ENCODE measurements around the gene GDF3.
A peak's percentile ranks its signal among the peaks of the same experiment; 100 is the strongest.
"Not testable (repeated sequence)": the region's sequence is repeated elsewhere in the genome, so short reads cannot be mapped to it uniquely, and the experiment has no call there.

GDF3 gene

DNA sequence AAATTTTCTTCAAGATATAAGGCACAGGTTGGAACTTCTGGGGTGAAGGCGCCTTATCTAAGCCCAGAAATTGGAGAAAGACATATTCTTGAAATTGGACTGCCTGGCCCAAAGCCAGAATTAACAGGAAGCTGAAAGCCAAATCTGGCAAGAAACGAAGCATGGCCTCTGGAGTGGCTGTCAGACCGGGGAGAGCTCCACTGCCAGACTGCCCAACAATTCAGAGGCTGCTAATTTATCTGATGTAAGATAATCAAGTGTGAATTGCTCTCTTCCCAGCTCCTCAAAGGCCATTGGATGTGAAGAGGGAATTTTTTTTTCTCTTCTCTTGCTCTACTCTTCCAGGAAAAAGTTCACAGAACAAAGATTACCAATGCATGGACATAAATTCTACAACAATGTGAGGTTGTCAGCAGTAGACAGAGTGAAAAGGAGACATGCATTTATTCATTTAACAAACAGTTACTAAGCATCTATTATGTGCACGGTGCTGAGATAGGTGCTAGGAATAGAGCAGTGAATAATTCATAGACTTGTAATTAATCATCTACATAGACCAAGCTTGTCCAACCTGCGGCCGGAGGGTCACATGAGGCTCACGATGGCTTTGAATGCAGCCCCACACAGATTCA is at the start of gene GDF3:
Gene GDF3, minus strand, starts transcription at position 210 of the 632 bp plus-strand sequence. Its CDS starts 47 bp downstream, at position 163.
- no peaks in the 10 kb centered on the region for H3K4me1 ChIP-seq
- H3K9me3 ChIP-seq (ENCODE audit: control insufficient read depth, low read length), result no peaks in the 10 kb centered on the region
- H3K9ac ChIP-seq, result no peak within 1 kb of the TSS
- TF ChIP-seq, protein P1, sequence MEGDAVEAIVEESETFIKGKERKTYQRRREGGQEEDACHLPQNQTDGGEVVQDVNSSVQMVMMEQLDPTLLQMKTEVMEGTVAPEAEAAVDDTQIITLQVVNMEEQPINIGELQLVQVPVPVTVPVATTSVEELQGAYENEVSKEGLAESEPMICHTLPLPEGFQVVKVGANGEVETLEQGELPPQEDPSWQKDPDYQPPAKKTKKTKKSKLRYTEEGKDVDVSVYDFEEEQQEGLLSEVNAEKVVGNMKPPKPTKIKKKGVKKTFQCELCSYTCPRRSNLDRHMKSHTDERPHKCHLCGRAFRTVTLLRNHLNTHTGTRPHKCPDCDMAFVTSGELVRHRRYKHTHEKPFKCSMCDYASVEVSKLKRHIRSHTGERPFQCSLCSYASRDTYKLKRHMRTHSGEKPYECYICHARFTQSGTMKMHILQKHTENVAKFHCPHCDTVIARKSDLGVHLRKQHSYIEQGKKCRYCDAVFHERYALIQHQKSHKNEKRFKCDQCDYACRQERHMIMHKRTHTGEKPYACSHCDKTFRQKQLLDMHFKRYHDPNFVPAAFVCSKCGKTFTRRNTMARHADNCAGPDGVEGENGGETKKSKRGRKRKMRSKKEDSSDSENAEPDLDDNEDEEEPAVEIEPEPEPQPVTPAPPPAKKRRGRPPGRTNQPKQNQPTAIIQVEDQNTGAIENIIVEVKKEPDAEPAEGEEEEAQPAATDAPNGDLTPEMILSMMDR (IDR thresholded peaks at IDR 0.05), result no peak
- no peak within 1 kb of the TSS for H2AFZ ChIP-seq
- no peaks in the 10 kb centered on the region for H3K79me2 ChIP-seq
- no peak within 1 kb of the TSS for H3K27ac ChIP-seq
- H3K4me3 ChIP-seq (ENCODE audit: low read depth, low read length), result no peak within 1 kb of the TSS
- H3K36me3 ChIP-seq (ENCODE audit: control insufficient read depth, insufficient read depth, low read length), result no peaks in the 10 kb centered on the region
- H3K4me2 ChIP-seq (ENCODE audit: low read length), result peak within 1 kb of the TSS; percentile 11
- H3K27me3 ChIP-seq (ENCODE audit: control insufficient read depth, insufficient read depth, low read length), result no peaks in the 10 kb centered on the region

DNA sequence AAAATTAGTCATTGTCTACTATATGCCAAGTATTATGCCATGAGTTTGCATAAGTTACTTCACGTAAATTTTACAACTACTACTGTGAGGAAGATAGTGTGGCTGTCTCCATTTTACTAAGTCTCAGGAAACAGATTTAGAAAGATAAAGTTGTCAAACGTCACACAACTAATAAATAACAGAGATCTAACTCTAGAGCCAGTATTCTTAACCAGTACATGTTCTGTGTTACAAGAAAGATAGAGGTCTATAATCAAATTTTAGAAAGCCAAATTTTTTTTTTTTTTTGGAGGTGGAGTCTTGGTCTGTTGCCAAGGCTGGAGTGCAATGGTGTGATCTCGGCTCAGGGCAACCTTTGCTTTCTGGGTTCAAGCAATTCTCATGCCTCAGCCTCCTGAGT is 37.4 kb upstream of the GDF3 start:
- Histone ChIP-seq H3K4me1 (no peaks in the 10 kb centered on the region), H3K79me2 (no peaks in the 10 kb centered on the region), H3K9me3 (ENCODE audit: control insufficient read depth, low read length) (no peaks in the 10 kb centered on the region), H3K27ac (no peak overlapping the region), H3K4me2 (ENCODE audit: low read length) (no peak overlapping the region), H2AFZ (no peak overlapping the region), H3K4me3 (ENCODE audit: low read depth, low read length) (no peak overlapping the region), H3K36me3 (ENCODE audit: control insufficient read depth, insufficient read depth, low read length) (no peaks in the 10 kb centered on the region), H3K27me3 (ENCODE audit: control insufficient read depth, insufficient read depth, low read length) (no peaks in the 10 kb centered on the region), H3K9ac (no peak overlapping the region)
- TF ChIP-seq, protein P1 (IDR thresholded peaks at IDR 0.05), result no peak

DNA sequence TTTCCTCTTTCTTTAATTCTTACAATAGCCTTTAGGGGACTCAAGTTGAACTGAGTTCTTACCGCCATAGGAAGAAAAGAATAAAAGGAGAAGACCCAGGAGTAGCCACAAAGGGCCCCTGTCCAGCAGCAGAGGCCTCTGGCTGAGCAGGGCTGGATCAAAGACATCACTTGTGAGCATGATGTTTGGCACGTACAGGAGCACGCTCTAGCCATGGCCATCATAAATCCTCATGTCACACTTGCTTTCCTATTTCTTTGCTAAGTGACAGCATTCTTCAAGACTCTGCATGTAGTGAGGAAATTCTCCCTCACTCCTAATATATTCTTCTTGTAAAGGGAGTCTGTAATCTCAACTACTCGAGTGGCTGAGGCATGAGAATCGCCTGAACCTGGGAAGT is 35.9 kb upstream of the GDF3 start:
- no peaks in the 10 kb centered on the region for H3K9me3 ChIP-seq (ENCODE audit: control insufficient read depth, low read length)
- no peak overlapping the region for H3K4me2 ChIP-seq (ENCODE audit: low read length)
- no peak overlapping the region for H3K4me3 ChIP-seq (ENCODE audit: low read depth, low read length)
- H3K4me1 ChIP-seq, result no peaks in the 10 kb centered on the region
- no peak overlapping the region for H3K27ac ChIP-seq
- H3K9ac ChIP-seq, result no peak overlapping the region
- no peak overlapping the region for H2AFZ ChIP-seq
- no peaks in the 10 kb centered on the region for H3K79me2 ChIP-seq
- no peaks in the 10 kb centered on the region for H3K36me3 ChIP-seq (ENCODE audit: control insufficient read depth, insufficient read depth, low read length)
- H3K27me3 ChIP-seq (ENCODE audit: control insufficient read depth, insufficient read depth, low read length), result no peaks in the 10 kb centered on the region
- TF ChIP-seq, protein P1 (IDR thresholded peaks at IDR 0.05), result no peak

DNA sequence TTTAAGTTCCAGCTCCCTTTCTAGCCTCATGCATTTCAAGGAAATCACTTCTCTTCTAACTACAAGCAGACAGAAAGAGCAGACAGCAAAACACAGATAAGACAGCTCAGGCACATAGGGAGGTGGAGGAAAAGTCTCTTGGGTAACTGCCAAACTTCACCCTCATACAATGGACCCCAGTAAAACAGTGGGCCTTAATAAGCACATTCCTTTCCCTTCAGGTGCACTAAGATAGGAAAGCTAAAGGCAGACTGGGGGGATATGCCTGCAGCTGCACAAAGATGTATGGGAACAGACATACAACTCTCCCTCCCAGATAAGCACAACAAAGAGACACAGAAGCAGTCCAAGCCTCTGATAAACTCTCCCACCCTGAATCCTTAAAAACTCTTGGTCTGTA is 35.4 kb upstream of the GDF3 start:
- H3K4me3 ChIP-seq (ENCODE audit: low read depth, low read length); H3K79me2 ChIP-seq; H3K4me1 ChIP-seq; H3K4me2 ChIP-seq (ENCODE audit: low read length); H2AFZ ChIP-seq; H3K27me3 ChIP-seq (ENCODE audit: control insufficient read depth, insufficient read depth, low read length); H3K36me3 ChIP-seq (ENCODE audit: control insufficient read depth, insufficient read depth, low read length); H3K9me3 ChIP-seq (ENCODE audit: control insufficient read depth, low read length); H3K9ac ChIP-seq; H3K27ac ChIP-seq: not testable (repeated sequence)

DNA sequence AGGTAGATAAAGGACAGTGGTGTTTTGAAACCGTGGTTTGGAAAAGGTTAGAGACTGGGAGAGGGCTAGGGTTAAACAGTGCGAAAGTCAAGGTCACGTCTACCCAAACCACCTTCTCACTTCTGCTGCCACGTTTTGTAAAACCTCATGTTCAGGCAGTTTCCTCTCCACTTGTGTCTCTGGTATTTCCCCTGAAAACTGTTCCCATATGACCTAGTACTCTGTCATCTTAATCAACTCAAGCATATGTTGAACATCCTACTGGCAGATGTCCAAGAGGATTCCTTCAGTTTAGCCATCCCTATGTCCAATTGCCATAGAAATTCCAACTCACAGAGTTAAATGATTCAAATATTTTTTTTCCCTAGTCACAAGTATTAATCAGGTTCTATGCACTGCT is 34.2 kb upstream of the GDF3 start:
- Histone ChIP-seq H3K27ac (no peak overlapping the region), H3K9me3 (ENCODE audit: control insufficient read depth, low read length) (no peaks in the 10 kb centered on the region), H3K79me2 (no peaks in the 10 kb centered on the region), H3K4me2 (ENCODE audit: low read length) (no peak overlapping the region), H3K9ac (no peak overlapping the region), H3K4me3 (ENCODE audit: low read depth, low read length) (no peak overlapping the region), H3K4me1 (no peaks in the 10 kb centered on the region), H3K36me3 (ENCODE audit: control insufficient read depth, insufficient read depth, low read length) (no peaks in the 10 kb centered on the region), H2AFZ (no peak overlapping the region), H3K27me3 (ENCODE audit: control insufficient read depth, insufficient read depth, low read length) (no peaks in the 10 kb centered on the region)
- TF ChIP-seq, protein P1 (IDR thresholded peaks at IDR 0.05), result no peak
